CD4-positive, alpha-beta T cell treated with Interleukin-15 for 1 hour (primary cell): ENCODE data around the gene EPB41.
"Not testable (repeated sequence)": the region's sequence is repeated elsewhere in the genome, so short reads cannot be mapped to it uniquely, and the experiment has no call there.

ENCODE experiments used
- DNase-seq: peaks from one replicate; pipeline ENCODE4 v3.0.0-alpha.2; 2020

EPB41 gene

GRCh38 chr1:29144178-29144577 lies 229.8 kb downstream of the EPB41 start:
- DNase-seq = no peak

- DNase-seq = no peak
Measured at GRCh38 chr1:29145739-29146437, 231.5 kb downstream of the EPB41 start.

GRCh38 chr1:29148656-29149491 lies 234.5 kb downstream of the EPB41 start:
- no peak for DNase-seq

- DNase-seq = not testable (repeated sequence)
Measured at GRCh38 chr1:29150346-29150745, 236.0 kb downstream of the EPB41 start.

GRCh38 chr1:29152046-29152805 lies 237.9 kb downstream of the EPB41 start:
- DNase-seq = no peak

- no peak for DNase-seq
Measured at GRCh38 chr1:29156543-29157268, 242.3 kb downstream of the EPB41 start.

- no peak for DNase-seq
Measured at GRCh38 chr1:29157269-29157601, 242.9 kb downstream of the EPB41 start.

- no peak for DNase-seq
Measured at GRCh38 chr1:29159773-29160172, 245.4 kb downstream of the EPB41 start.

- DNase-seq = no peak
Measured at GRCh38 chr1:29162025-29162424, 247.7 kb downstream of the EPB41 start.

GRCh38 chr1:29162476-29163138 lies 248.2 kb downstream of the EPB41 start:
- DNase-seq = no peak

- no peak for DNase-seq
Measured at GRCh38 chr1:29164588-29164987, 250.2 kb downstream of the EPB41 start.

GRCh38 chr1:29166291-29166878 lies 252.0 kb downstream of the EPB41 start:
- no peak for DNase-seq

- DNase-seq = no peak
Measured at GRCh38 chr1:29167904-29168303, 253.5 kb downstream of the EPB41 start.
